Astrocyte of the cerebellum (primary cell): ENCODE measurements around the gene C1orf226.
"Not testable (repeated sequence)": the region's sequence is repeated elsewhere in the genome, so short reads cannot be mapped to it uniquely, and the experiment has no call there.

Experiments used
- DNase-seq: peaks from one replicate; pipeline ENCODE4 v3.0.0-alpha.2; 2011; ENCODE audit warnings: low read depth
- H3K4me3 ChIP-seq: 2 replicates; pipeline ENCODE4 v1.5.1; 2011; ENCODE audit warnings: mild to moderate bottlenecking, low read depth, low read length, moderate library complexity
- CTCF ChIP-seq: IDR thresholded peaks from 2 replicates; pipeline ENCODE4 v1.5.1; 2012; ENCODE audit warnings: low read length, low read depth, moderate library complexity, mild to moderate bottlenecking; ENCODE audit errors: missing control alignments
- in situ Hi-C: cut with HindIII; loops from 2 replicates; pipeline ENCODE4 v1.10.0; 2017; ENCODE audit warnings: low sequenced_read_pairs

Gene C1orf226

GRCh38 chr1:162421258-162422164, 40.0 kb downstream of the C1orf226 start:
- TF ChIP-seq CTCF: no peak
- in situ Hi-C loops: no loop called here
- no peak for DNase-seq
- no peak overlapping the region for H3K4me3 ChIP-seq

- in situ Hi-C loops: no loop called here
- no peak for DNase-seq
- no peak for TF ChIP-seq CTCF
- no peak overlapping the region for H3K4me3 ChIP-seq
These were observed 41.3 kb downstream of the C1orf226 start for GRCh38 chr1:162422662-162423375.

DNA sequence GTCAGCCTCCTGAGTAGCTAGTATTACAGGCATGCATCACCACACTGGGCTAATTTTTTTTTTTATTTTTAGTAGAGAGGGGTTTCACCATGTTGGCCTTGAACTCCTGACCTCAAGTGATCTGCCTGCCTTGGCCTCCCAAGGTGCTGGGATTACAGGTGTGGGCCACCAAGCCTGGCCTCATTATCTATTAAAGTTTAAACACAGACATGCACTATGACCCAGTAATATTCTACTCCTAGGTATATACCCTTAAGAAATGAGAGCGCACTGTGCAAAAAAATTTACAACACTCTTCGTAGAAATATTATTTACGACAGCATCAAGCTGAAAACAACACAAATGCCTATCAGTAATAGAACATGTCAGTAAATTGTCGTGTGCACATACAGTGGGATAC, 49.1 kb downstream of the C1orf226 start:
- TF ChIP-seq CTCF: no peak
- in situ Hi-C loops: no loop called here
- H3K4me3 ChIP-seq: no peak overlapping the region
- no peak for DNase-seq

GRCh38 chr1:162432977-162433713, 51.6 kb downstream of the C1orf226 start:
- H3K4me3 ChIP-seq, in situ Hi-C loops, DNase-seq: not testable (repeated sequence)
